PFSK-1 (cell line): ENCODE results near the gene FAM131B.

Experiments
- FOXP2 ChIP-seq: optimal IDR thresholded peaks from 2 replicates; pipeline ENCODE3; 2011; ENCODE audit warnings: borderline replicate concordance, control low read depth, inconsistent platforms; ENCODE audit not compliant: insufficient read depth; ENCODE audit errors: extremely low read length, extremely low read depth
- POLR2AphosphoS5 ChIP-seq: IDR thresholded peaks from 2 replicates; pipeline ENCODE4 v1.6.1; 2012; ENCODE audit warnings: low read depth, mild to moderate bottlenecking, control low read depth, low read length, moderate library complexity
- SIN3A ChIP-seq: IDR thresholded peaks from 2 replicates; pipeline ENCODE4 v1.6.1; 2012; ENCODE audit warnings: mild to moderate bottlenecking, low read length, moderate library complexity, borderline replicate concordance; ENCODE audit not compliant: insufficient read depth
- TAF1 ChIP-seq: IDR thresholded peaks from 2 replicates; pipeline ENCODE4 v1.6.1; 2012; ENCODE audit warnings: low read length, control low read depth, borderline replicate concordance; ENCODE audit not compliant: insufficient read depth
- TF ChIP-seq, protein P1 (sequence below), 2 experiments: IDR thresholded peaks; 2 replicates each; pipeline versions ENCODE4 v1.6.1 to v1.8.0; 2011 to 2012; ENCODE audit warnings: low read depth in 2 of 2, low read length in 2 of 2, control low read depth in 1 of 2, inconsistent platforms in 1 of 2, mild to moderate bottlenecking in 1 of 2, moderate library complexity in 1 of 2; ENCODE audit not compliant: insufficient read depth in 1 of 2

Gene FAM131B

DNA sequence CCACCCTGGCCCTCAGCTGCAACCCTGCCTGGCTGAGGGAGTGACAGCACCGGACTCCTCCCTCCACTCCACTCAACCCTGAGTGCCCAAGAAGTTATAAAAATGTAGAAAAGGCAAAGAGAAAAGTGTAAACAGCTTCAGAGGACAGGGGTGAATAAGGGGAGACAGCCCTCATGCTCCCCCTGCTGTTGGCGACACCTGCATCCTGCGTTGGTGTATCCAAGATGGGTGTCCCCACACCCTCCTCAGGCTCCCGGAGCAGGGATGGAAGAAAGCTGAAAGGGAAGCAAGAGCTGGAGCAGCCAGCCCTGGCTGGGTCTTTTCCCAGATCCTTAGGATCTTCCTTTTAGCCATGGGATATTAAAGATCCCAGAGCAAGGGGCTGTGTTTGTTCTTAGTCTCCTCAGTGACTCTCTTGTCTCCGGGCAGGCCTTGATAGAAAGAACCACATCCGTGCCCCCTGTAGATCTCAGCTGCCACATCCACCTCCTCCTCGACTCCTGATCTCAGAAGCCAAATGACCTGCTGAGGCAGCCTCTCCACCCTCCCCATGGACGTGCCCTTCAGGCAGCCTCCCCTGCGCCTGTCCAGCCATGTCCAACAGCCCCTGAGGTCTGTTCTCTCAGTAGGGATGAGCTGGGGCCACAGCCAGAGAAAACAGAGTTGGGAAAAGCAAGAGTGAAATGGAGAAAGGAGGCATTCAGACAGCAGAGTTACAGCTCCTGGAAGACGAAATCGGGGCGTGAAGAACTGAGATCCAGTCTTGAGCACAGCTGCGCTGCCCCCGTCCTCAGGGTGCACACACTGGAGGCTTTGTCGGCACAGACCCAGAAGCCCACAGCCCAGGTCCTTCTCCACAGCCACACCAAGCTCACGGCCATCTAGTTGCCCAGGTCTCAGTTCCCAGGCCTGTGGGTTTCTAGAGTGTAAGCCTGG lies 6.8 kb downstream of the FAM131B start:
- no peak for TF ChIP-seq TAF1
- no peak for TF ChIP-seq POLR2AphosphoS5
- TF ChIP-seq SIN3A: no peak
- TF ChIP-seq FOXP2: no peak
- TF ChIP-seq, protein P1, sequence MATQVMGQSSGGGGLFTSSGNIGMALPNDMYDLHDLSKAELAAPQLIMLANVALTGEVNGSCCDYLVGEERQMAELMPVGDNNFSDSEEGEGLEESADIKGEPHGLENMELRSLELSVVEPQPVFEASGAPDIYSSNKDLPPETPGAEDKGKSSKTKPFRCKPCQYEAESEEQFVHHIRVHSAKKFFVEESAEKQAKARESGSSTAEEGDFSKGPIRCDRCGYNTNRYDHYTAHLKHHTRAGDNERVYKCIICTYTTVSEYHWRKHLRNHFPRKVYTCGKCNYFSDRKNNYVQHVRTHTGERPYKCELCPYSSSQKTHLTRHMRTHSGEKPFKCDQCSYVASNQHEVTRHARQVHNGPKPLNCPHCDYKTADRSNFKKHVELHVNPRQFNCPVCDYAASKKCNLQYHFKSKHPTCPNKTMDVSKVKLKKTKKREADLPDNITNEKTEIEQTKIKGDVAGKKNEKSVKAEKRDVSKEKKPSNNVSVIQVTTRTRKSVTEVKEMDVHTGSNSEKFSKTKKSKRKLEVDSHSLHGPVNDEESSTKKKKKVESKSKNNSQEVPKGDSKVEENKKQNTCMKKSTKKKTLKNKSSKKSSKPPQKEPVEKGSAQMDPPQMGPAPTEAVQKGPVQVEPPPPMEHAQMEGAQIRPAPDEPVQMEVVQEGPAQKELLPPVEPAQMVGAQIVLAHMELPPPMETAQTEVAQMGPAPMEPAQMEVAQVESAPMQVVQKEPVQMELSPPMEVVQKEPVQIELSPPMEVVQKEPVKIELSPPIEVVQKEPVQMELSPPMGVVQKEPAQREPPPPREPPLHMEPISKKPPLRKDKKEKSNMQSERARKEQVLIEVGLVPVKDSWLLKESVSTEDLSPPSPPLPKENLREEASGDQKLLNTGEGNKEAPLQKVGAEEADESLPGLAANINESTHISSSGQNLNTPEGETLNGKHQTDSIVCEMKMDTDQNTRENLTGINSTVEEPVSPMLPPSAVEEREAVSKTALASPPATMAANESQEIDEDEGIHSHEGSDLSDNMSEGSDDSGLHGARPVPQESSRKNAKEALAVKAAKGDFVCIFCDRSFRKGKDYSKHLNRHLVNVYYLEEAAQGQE (IDR thresholded peaks at IDR 0.05; ENCODE audit: insufficient read depth in 1 of 2, low read depth in 2 of 2, low read length in 2 of 2): no peak

DNA sequence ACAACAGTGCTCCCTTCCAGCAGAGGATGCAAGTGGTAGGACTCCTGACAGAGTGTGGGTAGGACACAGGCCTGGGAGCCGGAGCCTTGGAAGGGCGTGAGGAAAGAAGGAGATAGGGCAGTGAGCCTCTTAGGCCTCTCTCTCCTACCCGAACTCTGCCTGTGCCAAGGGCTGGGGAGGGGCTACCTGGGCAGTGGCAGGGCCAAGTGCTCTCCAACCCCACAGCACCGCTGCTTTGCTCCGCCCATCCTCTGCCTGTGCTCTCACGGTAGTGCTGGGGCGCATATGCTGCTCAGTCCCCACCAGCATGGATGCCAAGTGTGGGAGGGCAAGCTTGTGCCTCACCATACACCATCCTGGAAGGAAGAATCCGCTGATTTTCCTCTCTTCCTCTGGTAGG lies 7.5 kb downstream of the FAM131B start:
- TF ChIP-seq FOXP2 (no peak), SIN3A (no peak), TAF1 (no peak), POLR2AphosphoS5 (no peak)
- TF ChIP-seq, protein P1 (IDR thresholded peaks at IDR 0.05; ENCODE audit: insufficient read depth in 1 of 2, low read depth in 2 of 2, low read length in 2 of 2): no peak

DNA sequence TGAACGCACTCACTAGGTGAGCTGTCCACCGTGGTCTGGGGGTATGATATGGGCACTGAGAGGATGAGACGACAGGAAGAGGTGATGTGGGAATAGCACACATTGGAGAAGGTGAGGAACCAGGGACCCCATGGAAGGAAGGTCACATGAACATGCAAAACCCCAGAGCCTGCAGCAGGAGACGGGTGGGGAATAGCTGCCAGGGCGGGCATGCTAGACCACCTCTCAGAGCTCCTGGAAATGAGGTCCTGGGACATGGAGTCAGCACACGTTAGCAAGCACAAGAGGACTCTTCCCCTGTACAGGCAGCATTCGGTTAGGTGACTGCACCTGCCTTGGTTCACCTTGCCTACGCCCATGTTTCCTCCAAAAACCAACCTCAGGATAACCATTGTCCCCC lies 8.1 kb downstream of the FAM131B start:
- no peak for TF ChIP-seq FOXP2
- no peak for TF ChIP-seq TAF1
- no peak for TF ChIP-seq POLR2AphosphoS5
- no peak for TF ChIP-seq SIN3A
- TF ChIP-seq, protein P1 (IDR thresholded peaks at IDR 0.05; ENCODE audit: insufficient read depth in 1 of 2, low read depth in 2 of 2, low read length in 2 of 2): no peak

DNA sequence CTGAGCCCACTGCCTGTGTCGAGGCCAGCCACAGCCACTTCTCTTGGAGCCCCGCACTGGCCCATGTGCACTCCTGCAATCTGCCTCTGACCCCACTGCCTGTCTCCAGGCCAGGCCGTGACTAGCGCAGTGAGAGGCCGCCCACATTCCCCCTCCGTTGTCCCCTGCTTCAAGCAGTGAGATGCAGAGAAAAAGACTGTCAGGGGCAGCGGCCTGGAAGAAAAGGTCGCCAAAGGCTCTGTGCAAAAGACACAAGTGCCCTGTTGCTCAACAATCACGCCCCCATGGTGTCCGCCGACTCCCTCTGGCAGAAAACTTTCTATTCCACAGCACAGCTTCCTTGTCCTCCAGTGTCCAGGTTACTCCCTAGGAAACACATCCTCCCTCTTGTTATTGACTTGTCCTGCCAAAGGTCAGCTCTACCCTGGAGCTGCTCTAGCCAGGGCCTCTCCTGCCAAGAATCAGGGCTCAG lies 9.9 kb downstream of the FAM131B start:
- TF ChIP-seq TAF1: no peak

DNA sequence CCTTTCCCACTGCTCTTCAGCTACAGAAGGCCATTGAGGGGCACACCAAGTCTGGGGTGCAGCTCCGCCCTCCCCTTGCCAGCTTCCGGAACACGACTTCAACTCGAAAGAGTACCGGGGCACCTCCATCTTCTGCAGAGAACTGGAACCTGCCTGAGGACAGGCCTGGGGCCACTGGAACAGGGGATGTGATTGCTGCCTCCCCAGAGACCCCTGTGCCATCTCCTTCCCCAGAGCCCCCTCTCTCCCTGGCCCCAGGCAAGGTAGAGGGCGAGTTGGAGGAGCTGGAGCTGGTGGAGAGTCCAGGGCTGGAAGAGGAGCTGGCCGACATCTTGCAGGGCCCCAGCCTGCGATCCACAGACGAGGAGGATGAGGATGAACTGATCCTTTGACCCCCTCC lies 10.9 kb downstream of the FAM131B start:
- TF ChIP-seq SIN3A (no peak), POLR2AphosphoS5 (no peak), FOXP2 (no peak), TAF1 (no peak)
- TF ChIP-seq, protein P1 (IDR thresholded peaks at IDR 0.05; ENCODE audit: insufficient read depth in 1 of 2, low read depth in 2 of 2, low read length in 2 of 2): no peak
